HG03025 (cell line): ENCODE data around the gene CACNA1E.

Experiments used
- ATAC-seq: cut with Tn5 transposase; IDR thresholded peaks from one replicate; pipeline ENCODE4 v1.9.1; 2021; ENCODE audit warnings: mild to moderate bottlenecking, moderate library complexity; ENCODE audit not compliant: unreplicated experiment, low FRiP score

The CACNA1E gene

GRCh38 chr1:181482521-181483284 lies 614 bp upstream of the CACNA1E start:
- ATAC-seq = peak; percentile 39

- ATAC-seq = no peak
Measured at GRCh38 chr1:181484821-181485220, 1.5 kb downstream of the CACNA1E start.

- ATAC-seq = peak; percentile 51
Measured at GRCh38 chr1:181485287-181486097, 2.2 kb downstream of the CACNA1E start.

- no peak for ATAC-seq
Measured at GRCh38 chr1:181486098-181486420, 2.7 kb downstream of the CACNA1E start.

- ATAC-seq = no peak
Measured at GRCh38 chr1:181488866-181489265, 5.5 kb downstream of the CACNA1E start.

- ATAC-seq = no peak
Measured at GRCh38 chr1:181490276-181490675, 7.0 kb downstream of the CACNA1E start.

GRCh38 chr1:181490740-181491712 lies 7.7 kb downstream of the CACNA1E start:
- ATAC-seq = no peak

GRCh38 chr1:181493166-181493565 lies 9.8 kb downstream of the CACNA1E start:
- no peak for ATAC-seq

- no peak for ATAC-seq
Measured at GRCh38 chr1:181493885-181494284, 10.6 kb downstream of the CACNA1E start.

- ATAC-seq = no peak
Measured at GRCh38 chr1:181496759-181497158, 13.4 kb downstream of the CACNA1E start.

- ATAC-seq = no peak
Measured at GRCh38 chr1:181497870-181498269, 14.6 kb downstream of the CACNA1E start.

- ATAC-seq = no peak
Measured at GRCh38 chr1:181499825-181500224, 16.5 kb downstream of the CACNA1E start.

GRCh38 chr1:181500636-181501035 lies 17.3 kb downstream of the CACNA1E start:
- ATAC-seq = no peak

- no peak for ATAC-seq
Measured at GRCh38 chr1:181501612-181502011, 18.3 kb downstream of the CACNA1E start.

- ATAC-seq = no peak
Measured at GRCh38 chr1:181503171-181503810, 20.0 kb downstream of the CACNA1E start.

- peak; percentile 48 for ATAC-seq
Measured at GRCh38 chr1:181504399-181504842, 21.1 kb downstream of the CACNA1E start.

- ATAC-seq = no peak
Measured at GRCh38 chr1:181506563-181507353, 23.4 kb downstream of the CACNA1E start.

- ATAC-seq = no peak
Measured at GRCh38 chr1:181508486-181509165, 25.3 kb downstream of the CACNA1E start.

- ATAC-seq = no peak
Measured at GRCh38 chr1:181513786-181514297, 30.5 kb downstream of the CACNA1E start.
